OCI-LY3 (cell line): ENCODE data around the gene ATG4A.

Experiments used
- H2AFZ ChIP-seq: fragments of 200-600, 300-600 bp; shearing (Covaris generic); 2 replicates; pipeline ENCODE4 v1.6.0; 2014; ENCODE audit warnings: antibody characterized with exemption, low read depth, low read length
- H3K27ac ChIP-seq: fragments of 200-600, 300-600 bp; sonication (generic); 2 replicates; pipeline ENCODE4 v1.5.1; 2014; ENCODE audit warnings: mild to moderate bottlenecking, low read length, moderate library complexity, mixed read lengths
- H3K27me3 ChIP-seq: fragments of 200-600, 300-600 bp; sonication (generic); 2 replicates; pipeline ENCODE4 v1.6.1; 2014; ENCODE audit warnings: low read depth, low read length, mixed read lengths
- H3K36me3 ChIP-seq: fragments of 200-600, 300-600 bp; sonication (generic); replicated peaks from 2 replicates; pipeline ENCODE3; 2014; ENCODE audit warnings: low read depth, low read length, mixed read lengths
- H3K4me1 ChIP-seq: fragments of 300-600, 200-600 bp; sonication (generic); 2 replicates; pipeline ENCODE4 v1.6.1; 2014; ENCODE audit warnings: low read length, mixed read lengths
- H3K4me2 ChIP-seq: fragments of 200-600, 300-600 bp; sonication (generic); 2 replicates; pipeline ENCODE4 v1.6.1; 2014; ENCODE audit warnings: low read length, mixed read lengths
- H3K4me3 ChIP-seq: fragments of 300-600, 200-600 bp; sonication (generic); 2 replicates; pipeline ENCODE4 v1.5.1; 2014; ENCODE audit warnings: antibody characterized with exemption, mild to moderate bottlenecking, low read length, moderate library complexity
- H3K79me2 ChIP-seq: fragments of 300-600, 200-600 bp; shearing (Covaris generic); 2 replicates; pipeline ENCODE4 v1.6.1; 2014; ENCODE audit warnings: mild to moderate bottlenecking, low read length, mixed read lengths
- H3K9ac ChIP-seq: fragments of 300-600, 200-600 bp; shearing (Covaris generic); 2 replicates; pipeline ENCODE4 v1.6.0; 2014; ENCODE audit warnings: mild to moderate bottlenecking, low read length, moderate library complexity
- H3K9me3 ChIP-seq: fragments of 200-600, 300-600 bp; shearing (Covaris generic); 2 replicates; pipeline ENCODE4 v1.6.1; 2014; ENCODE audit warnings: low read length, mixed read lengths; ENCODE audit not compliant: insufficient read depth
- H4K20me1 ChIP-seq: fragments of 200-600, 300-600 bp; sonication (generic); 2 replicates; pipeline ENCODE4 v1.6.1; 2016; ENCODE audit warnings: low read length, mixed read lengths; ENCODE audit not compliant: insufficient read depth
- CTCF ChIP-seq: fragments of 200-600, 300-600 bp; sonication (generic); IDR thresholded peaks from 2 replicates; pipeline ENCODE4 v1.5.1; 2014; ENCODE audit warnings: antibody characterized with exemption, low read length, low read depth
- EZH2phosphoT487 ChIP-seq: fragments of 200-600 bp; shearing (Covaris generic); IDR thresholded peaks from 2 replicates; pipeline ENCODE4 v1.6.1; 2018; ENCODE audit warnings: antibody characterized with exemption, mixed run types, low read depth

The ATG4A gene

GRCh38 chrX:108159028-108159670 lies 67.6 kb downstream of the ATG4A start:
- H3K4me2 ChIP-seq: no peak overlapping the region
- H4K20me1 ChIP-seq: no peaks in the 10 kb centered on the region
- no peaks in the 10 kb centered on the region for H3K79me2 ChIP-seq
- H2AFZ ChIP-seq: no peak overlapping the region
- H3K27me3 ChIP-seq: no peaks in the 10 kb centered on the region
- TF ChIP-seq EZH2phosphoT487 (no peak), CTCF (no peak)
- H3K4me3 ChIP-seq: no peak overlapping the region
- H3K27ac ChIP-seq: no peak overlapping the region
- no peak overlapping the region for H3K9ac ChIP-seq
- no peaks in the 10 kb centered on the region for H3K4me1 ChIP-seq
- H3K36me3 ChIP-seq: no peaks in the 10 kb centered on the region
- no peaks in the 10 kb centered on the region for H3K9me3 ChIP-seq

DNA sequence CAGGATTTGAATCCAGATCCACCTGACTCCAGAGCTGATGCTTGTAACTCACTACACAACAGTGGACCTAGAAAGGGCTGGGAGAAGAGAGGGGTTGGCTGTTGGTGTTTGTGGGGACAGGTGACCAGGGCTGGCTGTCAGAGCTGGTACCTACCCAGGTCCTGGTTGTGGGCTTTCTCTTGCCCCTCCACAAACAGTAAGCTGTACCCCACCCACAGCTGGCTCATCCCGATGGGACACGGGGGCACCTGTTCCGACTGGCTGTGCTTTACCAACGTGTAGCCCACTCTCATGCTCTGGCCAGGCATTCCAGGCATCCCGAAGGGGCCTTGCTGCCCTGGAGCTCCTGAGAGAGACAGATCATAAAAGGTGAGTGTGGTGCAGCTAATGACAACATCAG lies 68.7 kb downstream of the ATG4A start:
- H3K4me2 ChIP-seq: no peak overlapping the region
- H3K4me1 ChIP-seq: no peaks in the 10 kb centered on the region
- H3K4me3 ChIP-seq: no peak overlapping the region
- no peaks in the 10 kb centered on the region for H3K79me2 ChIP-seq
- H3K9me3 ChIP-seq: no peaks in the 10 kb centered on the region
- no peaks in the 10 kb centered on the region for H3K27me3 ChIP-seq
- H3K27ac ChIP-seq: no peak overlapping the region
- no peaks in the 10 kb centered on the region for H3K36me3 ChIP-seq
- H2AFZ ChIP-seq: no peak overlapping the region
- H4K20me1 ChIP-seq: no peaks in the 10 kb centered on the region
- H3K9ac ChIP-seq: no peak overlapping the region
- TF ChIP-seq EZH2phosphoT487 (no peak), CTCF (no peak)

- Histone ChIP-seq H3K4me1 (no peaks in the 10 kb centered on the region), H3K36me3 (no peaks in the 10 kb centered on the region), H3K9ac (no peak overlapping the region), H3K9me3 (no peaks in the 10 kb centered on the region), H3K4me2 (no peak overlapping the region), H4K20me1 (no peaks in the 10 kb centered on the region), H3K27me3 (no peaks in the 10 kb centered on the region), H3K79me2 (no peaks in the 10 kb centered on the region), H3K4me3 (no peak overlapping the region), H3K27ac (no peak overlapping the region), H2AFZ (no peak overlapping the region)
- TF ChIP-seq CTCF (no peak), EZH2phosphoT487 (no peak)
Observed at GRCh38 chrX:108162265-108162664, 70.7 kb downstream of the ATG4A start.

GRCh38 chrX:108163333-108164082 lies 71.9 kb downstream of the ATG4A start:
- H3K36me3 ChIP-seq: no peaks in the 10 kb centered on the region
- no peak overlapping the region for H2AFZ ChIP-seq
- no peak overlapping the region for H3K9ac ChIP-seq
- no peaks in the 10 kb centered on the region for H3K4me1 ChIP-seq
- no peaks in the 10 kb centered on the region for H4K20me1 ChIP-seq
- no peaks in the 10 kb centered on the region for H3K9me3 ChIP-seq
- no peak for TF ChIP-seq CTCF
- TF ChIP-seq EZH2phosphoT487: no peak
- no peaks in the 10 kb centered on the region for H3K27me3 ChIP-seq
- no peaks in the 10 kb centered on the region for H3K79me2 ChIP-seq
- no peak overlapping the region for H3K27ac ChIP-seq
- H3K4me3 ChIP-seq: no peak overlapping the region
- no peak overlapping the region for H3K4me2 ChIP-seq
